ENCODE data around the gene MAN1A2. TPM values are rescaled to one million over a fixed set of nuclear protein-coding genes. Genes with fewer than 3 reads are reported as not detected.

Gene MAN1A2
- total and polyA plus RNA-seq, 10 of the 15 experiments (the other 5 are each of a cell fraction or from before 2014, with no cell fraction given): 2.8 to 23.6 (median 16.0) TPM

GRCh38 chr1:117529683-117530082 is 162.4 kb downstream of the MAN1A2 start (continued):
- no peak for TF ChIP-seq SKIL (IDR thresholded peaks at IDR 0.05; ENCODE audit: low read depth, poor library complexity, severe bottlenecking)
- no peak for TF ChIP-seq BMI1 (IDR thresholded peaks at IDR 0.05; ENCODE audit: borderline replicate concordance)
- TF ChIP-seq HSF1 (IDR thresholded peaks at IDR 0.05; ENCODE audit: low read depth, low read length): no peak
- no peak for TF ChIP-seq KLF5 (IDR thresholded peaks at IDR 0.05; ENCODE audit: partially characterized antibody)
- no peak for TF ChIP-seq E2F8 (IDR thresholded peaks at IDR 0.05; ENCODE audit: low read depth, partially characterized antibody)
- no peak for TF ChIP-seq GABPA (IDR thresholded peaks at IDR 0.05; ENCODE audit: low read depth)
- no peak for TF ChIP-seq MTA3 (IDR thresholded peaks at IDR 0.05; ENCODE audit: borderline replicate concordance, low read length)
